GM19324 (cell line): Measurements from ENCODE around the gene HOXB2.

Experiments
- ATAC-seq: cut with Tn5 transposase; IDR thresholded peaks from one replicate; pipeline ENCODE4 v1.9.1; 2021; ENCODE audit warnings: mild to moderate bottlenecking, moderate library complexity; ENCODE audit not compliant: unreplicated experiment, low FRiP score

The HOXB2 gene

DNA sequence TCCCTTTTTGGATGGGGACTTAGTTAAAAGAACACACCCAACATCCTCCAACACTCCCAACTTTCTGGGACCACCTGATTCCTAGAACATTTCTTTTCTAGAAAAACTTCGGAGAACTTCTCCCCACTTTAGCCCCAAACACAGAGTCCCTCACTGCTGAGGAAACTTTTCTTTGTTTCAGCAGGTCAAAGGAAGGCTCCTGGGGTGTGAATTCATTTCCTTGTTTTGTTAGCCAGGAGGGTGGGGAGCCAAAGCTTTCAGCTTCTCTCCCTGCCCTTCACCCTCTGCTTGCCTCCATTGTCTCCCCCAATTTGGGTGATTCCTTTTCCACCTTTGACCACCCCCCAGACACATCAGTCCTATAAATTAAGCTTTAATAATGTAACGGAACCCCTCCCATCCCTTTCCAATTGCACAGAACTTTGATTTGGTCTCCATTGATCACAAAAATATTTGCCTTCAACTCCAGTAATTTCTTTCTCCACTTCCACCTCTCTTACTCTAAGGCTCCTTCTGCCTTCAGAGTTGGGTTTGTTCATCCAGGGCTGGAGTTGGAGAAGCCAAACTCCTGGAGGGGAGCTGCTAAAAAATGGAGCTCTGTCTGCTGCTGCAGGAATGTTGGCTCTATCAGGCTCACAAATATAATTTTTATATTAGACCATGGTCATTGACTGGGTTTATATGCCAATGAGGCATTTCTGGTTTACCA, 22.9 kb upstream of the HOXB2 start:
- ATAC-seq = no peak

DNA sequence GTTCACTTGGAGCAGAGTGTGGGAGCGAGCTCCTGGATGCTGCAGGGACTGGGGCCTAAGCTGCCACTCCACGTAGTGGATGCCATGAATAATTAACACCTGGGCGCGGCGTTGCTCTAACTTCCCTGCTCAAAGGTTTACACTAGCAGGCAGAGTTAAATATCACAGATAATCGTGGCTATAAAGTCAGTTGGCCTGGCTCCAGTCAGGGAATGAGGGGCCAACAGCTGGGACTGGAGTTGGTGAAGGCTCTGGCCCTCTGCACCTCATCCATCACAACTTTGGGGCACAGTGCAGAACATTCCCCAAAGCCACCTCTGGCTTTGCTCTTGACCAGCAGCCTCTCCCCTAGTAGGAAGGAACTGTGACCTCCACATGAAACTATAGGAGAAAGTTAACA, 22.3 kb upstream of the HOXB2 start:
- ATAC-seq = no peak

DNA sequence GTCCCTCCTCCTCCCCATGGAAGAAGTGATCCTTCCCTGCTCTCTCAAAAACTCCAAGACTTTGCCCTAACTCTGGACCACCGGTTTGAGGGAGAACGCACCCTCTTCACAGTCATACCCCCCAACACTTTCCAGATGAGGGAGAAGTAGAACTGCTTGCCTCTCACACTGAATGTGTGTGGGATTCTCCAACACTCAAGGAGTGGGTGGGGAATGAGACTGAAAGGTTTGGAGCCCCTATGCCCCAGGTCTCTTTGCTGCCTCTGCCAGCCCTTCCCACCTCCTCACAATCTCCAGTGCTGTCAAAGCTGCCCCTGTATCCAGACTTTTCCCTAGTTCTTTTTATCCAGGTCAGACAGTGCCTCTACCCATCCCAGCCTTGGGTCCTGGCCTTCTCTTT, 21.8 kb upstream of the HOXB2 start:
- ATAC-seq = no peak

DNA sequence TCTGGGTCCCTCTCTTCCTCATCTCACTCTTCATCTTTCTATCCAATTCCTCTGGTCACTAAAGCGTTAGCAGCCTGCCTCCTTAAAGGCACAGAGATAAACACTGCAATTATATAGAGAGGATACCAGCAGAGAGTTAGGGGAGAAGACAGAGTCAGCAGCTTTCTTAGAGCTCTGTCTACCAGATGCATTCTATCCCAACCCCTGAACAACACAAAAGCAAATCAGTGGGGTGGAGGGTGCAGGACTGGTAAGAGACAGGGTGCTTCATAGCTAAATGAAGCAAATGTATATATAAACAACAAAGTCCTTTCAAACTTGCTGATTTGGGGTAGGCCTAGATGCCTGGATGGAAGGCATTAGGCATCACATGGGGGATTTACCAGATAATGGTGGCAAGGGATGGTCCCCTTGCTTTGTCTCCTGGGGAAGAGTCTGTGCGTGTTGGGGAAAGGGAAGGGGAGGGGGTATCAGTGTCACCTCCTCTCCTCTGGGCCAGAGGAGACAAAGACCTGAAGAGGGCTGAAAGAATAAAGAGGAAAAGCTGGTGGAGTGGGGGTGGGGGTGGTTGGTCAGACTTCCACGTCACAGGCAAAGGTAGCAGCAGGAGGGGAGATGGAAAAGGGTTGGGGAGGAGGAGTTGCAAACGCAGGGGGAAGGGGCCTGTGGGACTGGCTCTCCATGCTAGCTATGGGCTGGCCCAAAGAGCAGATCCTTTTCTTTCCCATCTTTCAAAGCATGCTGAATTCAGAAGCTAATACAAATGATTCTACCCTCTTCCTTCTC, 21.2 kb upstream of the HOXB2 start:
- ATAC-seq = no peak

DNA sequence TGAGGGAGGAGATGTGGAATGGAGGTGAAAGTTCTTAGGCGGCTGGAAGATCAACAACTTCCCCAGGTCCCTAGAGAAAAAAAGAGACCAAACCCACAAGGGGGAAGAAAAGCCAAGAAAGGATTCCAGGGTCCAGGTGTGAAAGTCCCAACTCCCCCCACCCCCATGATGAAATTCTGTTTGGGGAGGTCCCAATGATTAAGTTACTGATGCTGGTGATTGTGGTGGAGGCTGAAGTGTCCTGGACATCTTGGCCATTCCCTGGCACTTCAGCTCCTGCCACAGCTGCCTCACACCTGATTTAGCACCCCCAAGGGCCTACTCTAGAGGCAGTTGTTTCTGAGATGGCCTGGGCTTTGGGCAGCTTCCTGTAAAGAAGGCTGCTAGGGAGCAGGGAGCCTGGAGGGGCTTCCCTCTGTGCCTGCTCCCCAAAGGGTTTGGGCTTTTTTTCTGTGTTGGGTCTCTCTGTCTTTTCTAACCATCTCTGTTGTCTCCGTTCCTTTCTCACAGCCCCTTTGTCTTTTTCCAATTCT, 20.2 kb upstream of the HOXB2 start:
- ATAC-seq = no peak

DNA sequence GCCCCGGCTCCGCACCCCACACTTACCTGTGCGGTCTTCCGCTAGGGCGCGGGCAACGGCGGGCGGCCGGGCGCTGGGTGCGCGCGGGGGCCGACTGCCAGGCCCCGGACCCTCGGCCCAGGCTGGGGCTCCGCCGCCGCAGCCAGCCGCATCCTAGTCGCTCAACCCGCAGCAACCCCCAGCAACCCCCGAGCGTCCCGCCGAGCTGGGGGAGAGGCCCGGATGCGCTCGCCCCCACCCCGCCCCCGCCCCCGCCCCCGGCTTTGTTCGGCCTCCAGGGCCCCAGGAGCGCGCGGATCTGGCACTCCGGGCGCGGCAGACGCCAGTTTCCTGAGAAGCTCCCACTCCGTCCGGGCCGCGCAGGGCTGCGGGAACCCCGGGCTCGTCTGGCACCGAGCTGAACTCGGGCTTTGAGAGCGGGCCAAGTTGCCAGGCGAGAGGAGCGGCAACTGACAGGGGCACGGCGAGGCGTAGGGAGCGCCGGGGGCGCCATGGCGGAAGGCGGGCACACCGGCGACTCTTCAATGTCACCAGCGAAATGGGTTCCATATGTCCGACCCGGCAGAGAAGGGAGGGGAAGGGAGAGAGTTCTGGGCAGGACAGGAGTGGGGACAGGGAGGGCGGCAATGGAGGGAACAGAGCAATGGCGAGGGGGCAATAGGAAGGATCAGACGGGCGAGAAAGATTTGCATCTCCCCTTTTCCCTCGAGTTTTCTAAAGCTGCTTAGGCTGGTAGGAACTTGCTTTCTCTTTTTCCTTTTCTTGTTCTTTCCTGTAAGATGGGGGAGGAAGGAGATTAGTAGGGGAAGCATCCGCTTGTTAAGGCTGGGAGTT, 19.5 kb upstream of the HOXB2 start:
- ATAC-seq = no peak

DNA sequence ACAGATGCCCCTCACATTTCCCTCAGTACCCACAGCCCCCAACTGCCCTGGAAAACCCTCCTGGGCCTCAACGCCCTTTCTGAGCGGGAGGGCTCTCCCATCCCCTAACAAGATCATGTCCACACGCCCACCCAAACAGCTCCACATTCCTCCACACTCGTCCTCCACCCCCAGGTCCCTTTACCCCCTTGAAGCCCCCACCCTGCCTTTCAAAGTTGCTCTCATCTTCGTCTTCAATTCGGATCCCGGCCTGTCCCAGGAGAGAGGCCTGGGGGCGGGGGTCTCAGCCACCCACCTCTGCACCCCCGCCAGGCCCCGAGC, 18.9 kb upstream of the HOXB2 start:
- no peak for ATAC-seq

DNA sequence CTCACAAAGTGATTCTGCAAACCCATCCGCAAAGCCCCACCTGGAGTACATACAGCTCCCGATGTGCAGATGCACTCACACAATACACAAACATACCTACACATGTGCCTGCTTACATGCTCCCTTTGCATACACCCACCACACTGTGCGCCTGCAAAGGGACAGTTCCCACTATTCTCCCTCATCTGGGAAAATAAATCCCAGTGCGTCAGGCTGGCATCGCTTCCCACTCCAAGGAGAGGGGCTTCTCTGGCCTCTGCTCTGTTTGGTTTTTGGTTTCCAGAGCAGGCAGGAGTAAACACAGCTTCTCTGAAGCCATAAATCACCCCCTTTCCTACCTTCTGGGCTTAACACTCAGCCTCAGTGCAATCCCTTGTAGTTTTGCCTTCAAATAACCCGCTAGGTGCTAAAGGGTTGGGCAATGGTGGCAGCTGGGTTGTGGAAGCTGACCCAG, 18.5 kb upstream of the HOXB2 start:
- no peak for ATAC-seq

DNA sequence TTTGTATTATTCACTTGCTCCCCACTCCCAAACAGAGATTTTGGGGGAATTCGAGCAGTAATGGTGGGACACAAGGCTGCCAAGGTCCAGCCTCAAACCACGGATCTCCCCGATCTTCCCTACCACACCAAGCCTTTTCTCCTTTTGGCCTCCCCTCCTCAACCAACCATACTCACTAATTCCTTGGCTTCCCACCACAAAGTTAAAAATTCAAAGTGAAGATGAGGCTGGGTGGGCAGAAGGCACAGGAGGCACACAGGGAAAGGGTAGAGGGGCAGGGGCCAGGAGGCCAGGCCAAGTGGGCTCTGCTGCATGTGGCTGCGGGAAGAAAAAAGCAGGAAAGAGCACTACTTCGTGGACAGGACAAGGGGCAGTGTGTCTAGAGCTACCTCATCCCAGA, 18.0 kb upstream of the HOXB2 start:
- no peak for ATAC-seq

DNA sequence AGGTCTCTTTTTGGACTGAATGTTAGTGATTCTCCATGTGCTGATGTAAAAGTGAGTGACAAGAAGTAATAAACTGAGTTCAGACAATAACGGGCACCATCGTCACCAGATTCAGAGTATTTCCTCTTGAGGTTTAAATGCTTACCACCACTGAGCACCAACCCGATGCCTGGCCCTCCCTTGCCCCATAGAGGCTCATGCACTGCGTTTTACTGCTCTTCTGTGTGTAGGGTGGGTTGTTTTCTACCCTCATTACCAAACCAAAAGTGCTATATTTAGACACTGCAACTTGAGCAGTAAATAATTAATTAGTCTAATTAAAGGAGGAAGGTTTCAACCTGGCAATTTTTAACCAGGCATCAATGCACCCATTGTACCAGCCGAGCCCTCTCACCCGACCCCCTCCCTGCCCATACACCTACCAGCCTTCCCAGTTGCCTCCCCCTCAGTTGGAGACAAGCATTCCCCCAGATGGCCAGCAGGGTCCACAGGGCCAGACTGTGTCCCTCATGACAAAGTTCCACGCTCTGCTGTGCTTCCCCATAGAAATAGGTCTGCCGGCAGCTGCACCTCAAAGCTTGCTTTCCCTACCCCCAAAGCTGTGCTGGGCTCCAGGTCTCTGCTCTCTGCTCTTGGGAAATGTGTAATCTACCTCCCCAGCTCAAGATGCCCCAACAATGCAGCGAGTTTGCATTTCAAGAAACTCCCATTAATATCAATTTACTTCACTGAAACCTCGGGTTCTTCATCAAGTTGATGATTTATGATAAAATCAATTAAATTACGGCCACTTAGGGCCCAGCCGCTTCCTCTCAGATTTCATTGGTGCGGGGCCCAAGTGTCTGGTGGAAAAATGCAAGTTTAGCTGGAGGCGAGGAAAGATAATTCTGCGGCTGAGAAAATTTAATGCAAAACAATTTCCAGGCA, 17.2 kb upstream of the HOXB2 start:
- peak; percentile 57 for ATAC-seq

DNA sequence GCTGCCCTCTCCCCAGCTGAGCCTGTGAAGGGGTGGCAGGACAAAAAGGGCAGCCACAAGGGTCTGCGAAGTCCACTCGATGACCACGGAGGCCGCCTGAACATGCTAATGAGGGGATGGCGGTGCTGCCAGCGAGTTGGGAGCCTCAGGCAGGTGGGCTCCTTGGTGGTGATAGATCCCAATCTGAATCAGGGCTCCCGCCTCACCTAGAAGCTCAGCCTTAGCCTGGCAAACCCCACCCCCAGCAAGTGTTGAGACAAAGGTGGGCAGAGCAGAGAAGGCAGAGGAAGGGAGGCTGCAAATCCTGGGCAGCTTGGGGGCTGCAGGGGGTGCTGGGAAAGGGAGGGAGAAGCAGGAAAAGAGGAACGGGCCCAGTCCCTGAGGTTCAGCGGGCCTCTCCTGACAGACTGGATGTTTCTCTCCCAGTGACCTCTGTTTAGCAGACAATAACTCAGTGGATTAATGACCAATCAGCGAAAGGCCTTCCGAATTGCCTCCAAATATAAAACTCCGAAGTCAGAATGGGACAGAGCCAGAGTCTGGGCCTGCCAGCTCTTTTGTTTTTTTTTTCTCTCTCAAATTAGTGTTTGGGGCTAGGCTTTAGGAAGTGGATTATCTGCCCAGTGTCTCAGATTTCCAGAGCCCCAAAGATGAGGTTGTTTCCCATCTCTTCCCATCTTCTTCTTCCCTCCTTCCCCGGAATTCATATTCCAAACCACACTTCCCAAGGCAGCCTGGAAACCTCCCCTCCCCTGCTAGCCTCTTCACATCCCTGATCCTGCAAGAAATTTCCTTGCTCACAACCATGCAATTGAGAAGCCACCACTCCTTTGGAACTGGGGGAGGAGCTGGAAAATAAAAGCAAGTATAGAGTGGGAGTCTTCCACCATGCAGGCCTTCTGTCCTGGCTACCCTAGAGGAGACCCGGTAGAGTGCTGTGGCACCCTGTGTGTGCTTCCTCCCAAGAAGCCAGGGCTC, 15.2 kb upstream of the HOXB2 start:
- no peak for ATAC-seq

DNA sequence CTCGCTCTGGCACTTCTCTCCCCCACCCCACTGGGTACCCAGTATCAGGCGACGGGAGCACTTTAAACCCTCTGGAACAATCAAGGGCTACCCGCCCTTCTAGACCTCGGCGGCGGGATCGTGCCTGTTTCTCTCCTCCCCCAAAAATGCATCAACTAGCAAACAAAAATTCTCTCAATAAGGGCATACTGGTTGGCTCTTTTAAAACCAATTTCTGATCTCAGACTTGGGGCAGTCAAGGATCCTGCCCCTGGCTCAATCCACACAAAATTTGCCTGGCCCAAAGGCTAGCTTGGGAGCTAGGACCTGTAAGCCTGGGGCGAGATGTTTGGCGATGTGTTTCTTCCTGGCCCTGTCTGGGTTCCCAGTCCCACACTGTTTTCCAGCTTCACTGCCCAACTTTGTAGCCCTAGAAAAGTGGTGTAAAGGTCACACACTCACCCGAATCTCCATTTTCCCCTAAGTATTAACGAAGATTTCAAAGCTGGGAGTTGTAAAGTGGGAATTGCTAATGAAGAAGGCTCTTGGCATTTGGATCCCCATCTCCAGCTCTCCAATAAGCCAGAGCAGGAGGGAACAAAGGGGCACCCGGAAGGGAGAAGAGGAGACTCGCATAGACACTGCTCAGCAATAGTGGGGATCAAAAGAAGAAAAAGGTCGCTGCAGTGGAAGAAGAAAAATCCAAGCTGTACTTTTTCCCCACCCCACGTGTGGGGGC, 14.4 kb upstream of the HOXB2 start:
- no peak for ATAC-seq

DNA sequence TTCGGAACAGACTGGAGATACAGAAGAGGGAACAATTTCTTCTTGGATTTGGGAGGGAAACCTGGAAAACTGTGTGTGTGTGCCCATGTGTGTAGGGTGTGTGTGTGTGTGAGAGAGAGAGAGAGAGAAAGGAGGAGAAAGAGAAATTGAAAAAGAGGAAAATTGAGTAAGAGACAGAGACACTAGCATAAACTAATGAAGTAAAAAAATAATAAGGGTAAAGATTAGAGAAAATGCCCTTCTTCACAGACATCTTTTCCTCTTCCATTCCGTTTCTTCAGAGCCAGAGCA, 13.9 kb upstream of the HOXB2 start:
- no peak for ATAC-seq

DNA sequence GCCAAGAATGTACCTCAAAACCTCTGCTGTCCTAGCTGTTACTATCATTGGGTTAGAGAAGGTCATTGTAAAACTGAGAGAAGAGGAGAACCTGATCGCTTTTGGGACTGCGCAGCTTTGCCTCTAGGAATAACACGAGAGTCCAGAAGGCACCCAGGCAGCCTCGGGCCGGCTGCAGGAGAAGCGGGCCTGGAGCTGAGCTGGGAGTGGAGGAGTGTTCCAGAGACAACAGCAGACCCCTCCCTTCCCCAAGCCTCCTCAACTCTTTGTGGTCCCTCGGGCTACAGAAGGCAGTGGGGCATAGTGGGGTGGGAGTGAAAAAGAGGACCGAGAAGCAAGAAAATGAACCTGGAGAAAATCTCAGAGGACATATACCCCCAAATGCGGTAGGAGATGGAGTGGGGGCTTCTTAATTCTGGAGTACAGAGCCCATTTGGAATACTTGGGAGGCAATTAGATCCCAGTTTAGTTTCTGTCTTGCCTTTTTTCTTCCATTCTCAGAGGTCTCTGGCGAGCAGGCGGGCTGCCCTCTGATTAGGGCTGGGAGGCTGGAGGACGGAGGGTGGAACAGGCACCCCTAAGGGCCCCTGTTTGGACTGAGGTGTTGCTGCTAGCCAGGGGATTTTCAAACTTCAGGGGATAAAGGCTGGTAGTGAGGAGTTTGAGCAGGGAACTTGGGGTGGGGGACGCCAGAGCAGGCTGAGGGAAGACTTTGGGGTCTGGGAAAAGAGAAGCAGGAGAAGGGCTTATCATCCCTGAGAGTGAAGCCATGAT, 13.3 kb upstream of the HOXB2 start:
- no peak for ATAC-seq

DNA sequence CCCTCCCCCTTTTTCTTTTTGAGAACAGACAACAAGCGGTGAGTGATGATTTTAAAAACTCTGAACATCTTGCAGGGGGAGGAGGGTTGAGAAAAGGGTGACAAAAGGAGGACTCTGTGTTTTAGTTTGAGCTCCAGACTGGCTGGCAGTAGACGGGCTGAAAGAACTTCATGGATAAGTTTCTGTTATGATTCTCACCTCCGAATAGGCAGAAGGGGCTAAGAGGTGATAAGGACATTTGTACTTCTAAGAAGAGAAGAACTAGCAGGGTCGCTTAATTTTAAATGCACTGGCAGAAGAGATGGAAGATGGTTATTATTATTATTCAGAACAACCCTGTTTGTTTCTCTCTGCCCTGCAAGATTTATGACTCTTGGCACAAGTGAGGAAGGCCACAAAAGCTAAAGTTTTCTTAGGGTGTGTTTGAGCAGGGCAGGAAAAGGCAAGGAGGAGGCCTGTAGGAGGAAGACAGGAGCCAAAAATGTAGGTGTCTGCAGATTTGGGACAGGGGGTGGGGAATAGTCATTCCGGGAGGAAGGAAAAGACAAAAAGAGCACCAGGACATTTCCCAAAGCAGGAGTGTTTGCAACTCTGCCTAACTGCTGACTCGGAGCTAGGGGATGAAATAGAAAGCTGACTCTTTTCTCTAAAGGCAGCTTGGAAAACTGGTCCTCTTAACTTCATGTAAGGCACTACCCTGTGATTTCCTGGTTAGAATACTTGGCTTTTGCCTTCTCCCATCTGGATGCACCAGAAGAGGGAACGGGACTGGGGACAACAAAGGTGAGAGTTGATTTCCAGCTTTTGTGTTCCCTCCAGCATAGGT, 11.9 kb upstream of the HOXB2 start:
- no peak for ATAC-seq

DNA sequence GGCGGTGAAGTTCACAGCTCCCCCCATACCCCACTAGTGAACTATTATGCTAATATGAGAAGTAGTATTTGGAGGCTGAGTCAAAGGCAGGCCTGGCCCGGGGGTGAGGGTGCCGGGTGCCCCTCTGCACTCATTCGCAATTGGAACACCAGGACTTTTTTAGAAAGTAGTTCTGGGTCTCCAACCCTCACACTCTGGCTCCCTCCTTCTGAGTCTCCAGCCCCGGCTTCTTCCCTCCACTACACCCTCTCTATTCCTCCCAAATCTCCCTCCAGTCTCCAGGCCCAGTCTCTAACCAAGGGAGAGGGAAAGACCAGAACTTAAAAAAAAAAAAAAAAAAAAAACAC, 11.3 kb upstream of the HOXB2 start:
- ATAC-seq = no peak
